Measurements from ENCODE around the gene TIMM8A. TPM values are rescaled to one million over a fixed set of nuclear protein-coding genes. Genes with fewer than 3 reads are reported as not detected.
"Not testable (repeated sequence)": the region's sequence is repeated elsewhere in the genome, so short reads cannot be mapped to it uniquely, and the experiment has no call there.

TIMM8A gene
- total RNA-seq, 1 donor from 2014 or later, result 5.0 TPM

- DNase-seq, result no peak
Measured at GRCh38 chrX:101359966-101360365, 11.4 kb upstream of the TIMM8A start.

- no peak for DNase-seq
Measured at GRCh38 chrX:101357166-101357795, 8.7 kb upstream of the TIMM8A start.

GRCh38 chrX:101349193-101349562 lies 636 bp upstream of the TIMM8A start:
- DNase-seq, result no peak

- DNase-seq, result no peak
Measured at GRCh38 chrX:101347859-101348451, 587 bp downstream of the TIMM8A start.

GRCh38 chrX:101337776-101338271 lies 10.7 kb downstream of the TIMM8A start:
- no peak for DNase-seq

- not testable (repeated sequence) for DNase-seq
Measured at GRCh38 chrX:101334310-101334709, 14.2 kb downstream of the TIMM8A start.

- DNase-seq, result not testable (repeated sequence)
Measured at GRCh38 chrX:101326600-101326999, 21.9 kb downstream of the TIMM8A start.

- DNase-seq, result no peak
Measured at GRCh38 chrX:101303790-101304189, 44.8 kb downstream of the TIMM8A start.

Small RNAs within 50 kb of the gene (small RNA-seq; reads per million reads assigned to genes)
- not detected for gene RNU6-934P (ENCODE audit: low replicate concordance)

Other genes starting within 250 kb of the TIMM8A start
- gene DRP2, start 129.0 kb downstream of the TIMM8A start, total RNA-seq, result 0.69 TPM
- 0.20 TPM for gene TAF7L, start 57.4 kb downstream of the TIMM8A start, total RNA-seq
- gene BTK, start 37.4 kb upstream of the TIMM8A start, total RNA-seq, result 8.2 TPM
- 432 TPM for gene RPL36A, start 42.3 kb upstream of the TIMM8A start, total RNA-seq
- gene GLA, start 59.2 kb upstream of the TIMM8A start, total RNA-seq, result 18.5 TPM
- 68.6 TPM for gene HNRNPH2, start 59.5 kb upstream of the TIMM8A start, total RNA-seq
- gene ARMCX4, start 136.7 kb upstream of the TIMM8A start, total RNA-seq, result 13.5 TPM
- 60.7 TPM for gene ARMCX1, start 201.8 kb upstream of the TIMM8A start, total RNA-seq

Measured in skin of body (tissue), 3 donors.